ENCODE results near the gene NR4A1.

NR4A1 gene

GRCh38 chr12:52036587-52037171 lies 14.6 kb upstream of the NR4A1 start:
- Histone ChIP-seq H3K4me2 (ENCODE audit: low read depth, low read length) (peak overlapping the region; percentile 65), H3K27ac (ENCODE audit: low read length) (peak overlapping the region; percentile 70), H4K20me1 (ENCODE audit: insufficient read depth, low read length) (no peaks in the 10 kb centered on the region), H3K36me3 (replicated peaks; ENCODE audit: insufficient read depth, low read length) (no peaks in the 10 kb centered on the region), H3K27me3 (replicated peaks; ENCODE audit: insufficient read depth, low read length) (peaks cover 13% of the 10 kb centered on the region; the same call in 1 of the 2 replicates), H3K9me3 (replicated peaks; ENCODE audit: insufficient read depth, low read length) (no peaks in the 10 kb centered on the region), H3K9ac (ENCODE audit: low read length) (peak overlapping the region; percentile 62), H3K79me2 (ENCODE audit: low read length) (no peaks in the 10 kb centered on the region), H3F3A (ENCODE audit: insufficient read depth, low read length) (peaks cover 34% of the 10 kb centered on the region), H2AFZ (ENCODE audit: low read length) (no peak overlapping the region), H3K9me2 (replicated peaks; ENCODE audit: insufficient read depth, low read length) (no peaks in the 10 kb centered on the region), H3K4me1 (ENCODE audit: low read length) (peaks cover 13% of the 10 kb centered on the region), H3K4me3 (ENCODE audit: low read length) (0 out of 2 replicates have a peak overlapping the region, but pooled peaks have one; percentile 6)
- peak; percentile 89 for DNase-seq
- TF ChIP-seq EZH2phosphoT487 (IDR thresholded peaks at IDR 0.05; ENCODE audit: low read length) (no peak), CTCF (IDR thresholded peaks at IDR 0.05; ENCODE audit: low read length) (no peak), EZH2 (optimal IDR thresholded peaks at IDR 0.05; ENCODE audit: low read depth, low read length) (no peak)

DNA sequence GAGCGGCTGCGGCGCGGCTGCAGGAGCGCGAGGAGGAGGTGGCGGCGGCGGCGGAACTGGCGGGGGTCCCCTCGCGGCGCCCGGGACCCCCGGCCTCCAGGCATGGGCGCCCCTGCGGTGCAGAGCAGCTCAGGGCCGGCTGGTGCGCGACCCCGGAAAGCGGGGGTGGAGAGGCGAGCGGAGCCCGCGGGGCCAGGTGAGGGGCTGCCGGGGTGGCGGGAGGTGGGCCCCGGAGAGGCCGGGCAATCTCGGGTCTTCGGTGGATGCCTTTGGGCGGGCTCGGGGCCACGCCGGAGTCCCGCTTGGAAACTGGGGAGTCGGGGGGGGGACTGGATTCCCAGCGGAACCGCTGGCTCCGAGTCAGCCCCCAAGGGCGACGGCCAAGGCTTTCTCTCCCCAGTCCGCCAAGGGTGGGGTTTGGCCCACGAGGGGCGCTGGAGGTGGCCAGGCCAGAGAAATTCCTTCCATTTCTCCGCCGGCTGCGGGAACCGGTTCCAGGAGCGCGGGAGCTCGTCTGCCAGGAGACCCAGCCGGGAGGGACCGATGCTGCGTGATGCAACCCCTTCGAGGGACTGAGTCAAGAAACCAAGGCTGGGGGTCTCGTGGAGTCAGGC lies 13.9 kb upstream of the NR4A1 start:
- H3K79me2 ChIP-seq (ENCODE audit: low read length): no peaks in the 10 kb centered on the region
- peak overlapping the region; percentile 28; the same call in 1 of the 2 replicates for H3K27ac ChIP-seq (ENCODE audit: low read length)
- peak overlapping the region; percentile 99 for H3K4me2 ChIP-seq (ENCODE audit: low read depth, low read length)
- peaks cover 13% of the 10 kb centered on the region; the same call in 1 of the 2 replicates for H3K27me3 ChIP-seq (replicated peaks; ENCODE audit: insufficient read depth, low read length)
- H3K9me2 ChIP-seq (replicated peaks; ENCODE audit: insufficient read depth, low read length): no peaks in the 10 kb centered on the region
- no peak for DNase-seq
- peak overlapping the region; percentile 73 for H3K4me3 ChIP-seq (ENCODE audit: low read length)
- H4K20me1 ChIP-seq (ENCODE audit: insufficient read depth, low read length): no peaks in the 10 kb centered on the region
- H3K9me3 ChIP-seq (replicated peaks; ENCODE audit: insufficient read depth, low read length): no peaks in the 10 kb centered on the region
- H3F3A ChIP-seq (ENCODE audit: insufficient read depth, low read length): peaks cover 29% of the 10 kb centered on the region
- peaks cover 13% of the 10 kb centered on the region for H3K4me1 ChIP-seq (ENCODE audit: low read length)
- H2AFZ ChIP-seq (ENCODE audit: low read length): peak overlapping the region; percentile 49; the same call in 1 of the 2 replicates
- no peak for TF ChIP-seq EZH2phosphoT487 (IDR thresholded peaks at IDR 0.05; ENCODE audit: low read length)
- TF ChIP-seq CTCF (IDR thresholded peaks at IDR 0.05; ENCODE audit: low read length): peak; percentile 6; the same call in 1 of the 2 replicates
- no peak for TF ChIP-seq EZH2 (optimal IDR thresholded peaks at IDR 0.05; ENCODE audit: low read depth, low read length)
- peak overlapping the region; percentile 97 for H3K9ac ChIP-seq (ENCODE audit: low read length)
- no peaks in the 10 kb centered on the region for H3K36me3 ChIP-seq (replicated peaks; ENCODE audit: insufficient read depth, low read length)

DNA sequence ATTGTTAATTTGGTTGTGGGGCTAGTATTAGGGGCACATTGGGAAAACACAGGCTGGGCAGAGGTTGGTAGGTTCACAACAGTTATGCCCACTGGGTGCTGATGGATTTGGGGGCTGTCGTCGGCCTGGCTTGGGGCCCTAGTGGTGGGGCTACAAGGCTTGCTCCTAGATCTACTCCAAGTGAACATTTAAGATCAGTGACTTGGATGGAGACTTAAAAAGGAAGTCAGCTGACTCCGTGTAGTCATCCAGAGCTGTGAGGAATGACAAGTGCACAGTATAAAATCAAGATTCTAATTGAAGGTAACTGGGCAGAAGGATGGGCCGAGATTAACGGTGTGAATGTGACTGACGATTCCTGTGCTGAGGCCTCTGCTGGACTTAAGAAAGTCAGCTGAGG lies 12.8 kb upstream of the NR4A1 start:
- no peak overlapping the region for H3K4me3 ChIP-seq (ENCODE audit: low read length)
- H3F3A ChIP-seq (ENCODE audit: insufficient read depth, low read length): peaks cover 25% of the 10 kb centered on the region
- no peaks in the 10 kb centered on the region for H3K9me3 ChIP-seq (replicated peaks; ENCODE audit: insufficient read depth, low read length)
- peaks cover 13% of the 10 kb centered on the region; the same call in 1 of the 2 replicates for H3K27me3 ChIP-seq (replicated peaks; ENCODE audit: insufficient read depth, low read length)
- H2AFZ ChIP-seq (ENCODE audit: low read length): no peak overlapping the region
- DNase-seq: no peak
- no peaks in the 10 kb centered on the region for H3K36me3 ChIP-seq (replicated peaks; ENCODE audit: insufficient read depth, low read length)
- no peak overlapping the region for H3K4me2 ChIP-seq (ENCODE audit: low read depth, low read length)
- H4K20me1 ChIP-seq (ENCODE audit: insufficient read depth, low read length): no peaks in the 10 kb centered on the region
- H3K79me2 ChIP-seq (ENCODE audit: low read length): no peaks in the 10 kb centered on the region
- no peaks in the 10 kb centered on the region for H3K9me2 ChIP-seq (replicated peaks; ENCODE audit: insufficient read depth, low read length)
- TF ChIP-seq CTCF (IDR thresholded peaks at IDR 0.05; ENCODE audit: low read length) (no peak), EZH2 (optimal IDR thresholded peaks at IDR 0.05; ENCODE audit: low read depth, low read length) (no peak), EZH2phosphoT487 (IDR thresholded peaks at IDR 0.05; ENCODE audit: low read length) (no peak)
- H3K4me1 ChIP-seq (ENCODE audit: low read length): peaks cover 11% of the 10 kb centered on the region
- no peak overlapping the region for H3K9ac ChIP-seq (ENCODE audit: low read length)
- H3K27ac ChIP-seq (ENCODE audit: low read length): no peak overlapping the region
